GM19043 (cell line): Measurements from ENCODE around the gene UTS2.

Experiments used
- ATAC-seq: cut with Tn5 transposase; IDR thresholded peaks from one replicate; pipeline ENCODE4 v1.9.1; 2021; ENCODE audit warnings: low read depth; ENCODE audit not compliant: unreplicated experiment

The UTS2 gene

DNA sequence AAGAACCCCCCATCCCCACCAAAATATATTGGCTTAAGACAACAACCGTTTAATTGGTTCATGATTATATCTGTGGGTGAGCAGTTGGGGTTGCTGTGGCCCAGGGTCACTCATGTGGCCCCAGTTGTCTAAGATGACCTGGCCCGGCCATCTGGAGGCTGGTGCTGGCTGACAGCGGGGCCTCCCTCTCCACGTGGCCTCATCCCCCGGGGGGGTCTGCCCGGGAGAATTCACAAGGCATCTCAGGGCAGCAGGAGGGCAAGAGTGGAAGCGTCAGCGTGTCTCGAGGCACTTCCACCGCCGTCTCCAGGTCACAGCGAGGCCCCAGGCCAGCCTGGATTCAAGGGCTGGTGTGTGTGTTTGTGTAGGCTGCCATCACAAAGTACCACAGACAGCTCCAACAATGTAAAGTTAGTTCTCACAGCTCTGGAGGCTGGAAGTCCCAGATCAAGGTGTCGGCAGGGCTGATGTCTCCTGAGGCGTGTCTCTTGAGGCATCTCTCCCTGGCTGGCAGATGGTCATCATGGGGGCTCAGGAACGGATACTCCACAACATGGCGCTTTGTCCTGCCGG lies 11.0 kb upstream of the UTS2 start:
- ATAC-seq = no peak

DNA sequence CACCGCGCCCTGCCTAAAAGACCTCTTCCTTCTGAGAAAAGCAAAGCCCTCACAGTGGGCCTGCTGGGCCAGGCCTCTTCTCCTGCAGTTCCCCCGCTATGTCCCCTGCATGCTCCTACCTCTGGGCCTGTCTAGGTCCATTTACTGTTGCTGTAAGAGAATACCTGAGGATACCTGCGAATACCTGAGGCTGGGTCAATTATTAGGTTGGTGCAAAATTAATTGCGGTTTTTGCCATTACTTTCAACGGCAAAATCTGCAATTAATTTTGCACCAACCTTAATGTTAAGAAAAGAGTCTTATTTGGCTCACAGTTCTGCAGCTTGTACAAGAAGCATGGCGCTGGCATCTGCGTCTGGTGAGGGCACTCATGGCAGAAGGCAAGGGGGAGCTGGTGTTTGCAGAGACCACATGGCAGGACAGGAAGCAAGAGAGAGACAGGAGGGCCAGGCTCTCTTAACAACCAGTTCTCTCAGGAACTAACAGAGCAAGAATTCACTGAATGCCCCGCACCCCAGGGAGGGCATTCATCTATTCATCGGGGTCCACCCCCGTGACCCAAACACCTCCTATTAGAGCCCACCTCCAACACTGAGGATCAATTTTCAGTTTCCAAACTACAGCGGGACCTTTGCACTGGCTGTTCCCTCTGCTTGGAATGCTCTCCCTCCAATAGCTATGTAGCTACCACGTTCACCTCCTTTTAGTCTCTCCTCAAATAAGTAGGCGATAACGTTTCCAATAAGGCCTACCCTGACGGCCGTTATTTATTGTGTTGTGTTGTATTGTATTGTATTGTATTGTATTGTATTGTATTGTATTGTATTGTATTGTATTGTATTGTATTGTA lies 9.6 kb upstream of the UTS2 start:
- ATAC-seq = no peak

DNA sequence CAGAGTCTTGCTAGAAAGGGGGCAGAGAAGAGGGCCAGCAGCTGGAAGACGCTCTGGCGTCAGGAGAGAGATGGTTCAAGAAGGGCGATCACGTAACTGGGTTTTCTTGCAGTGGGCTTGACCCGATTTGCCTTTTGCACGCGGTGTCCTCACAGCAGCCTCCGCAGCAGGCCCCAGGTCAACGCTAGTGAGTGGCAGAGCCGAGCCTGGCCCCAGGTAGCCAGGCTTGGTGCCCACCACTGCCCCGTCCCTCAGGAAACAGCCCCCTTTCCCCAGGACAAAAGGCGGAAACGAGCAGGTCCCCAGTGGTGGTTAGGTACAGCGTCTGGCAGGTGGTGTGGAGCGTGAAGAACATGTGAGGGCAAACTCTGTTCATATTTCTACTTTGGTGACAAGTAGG lies 8.6 kb upstream of the UTS2 start:
- ATAC-seq = no peak

DNA sequence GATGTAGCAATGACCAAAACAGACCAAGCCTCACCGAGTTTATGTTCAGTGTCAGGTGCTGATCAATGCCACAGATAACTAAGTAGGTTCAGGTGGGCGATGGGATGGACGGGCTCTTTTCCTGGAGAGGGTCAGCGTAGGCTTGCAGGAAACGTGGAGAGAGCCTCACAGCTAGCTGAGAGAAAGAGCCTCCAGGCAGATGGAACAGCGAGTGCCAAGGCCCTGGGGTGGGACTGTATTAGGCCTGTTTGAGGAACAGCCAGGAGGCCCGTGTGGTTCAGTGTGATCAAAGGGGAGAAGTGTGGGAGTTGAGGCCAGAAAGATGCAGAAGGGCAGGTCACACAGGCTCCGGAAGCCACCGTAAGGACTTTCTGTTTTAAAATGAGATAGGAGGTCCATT lies 7.3 kb upstream of the UTS2 start:
- no peak for ATAC-seq

DNA sequence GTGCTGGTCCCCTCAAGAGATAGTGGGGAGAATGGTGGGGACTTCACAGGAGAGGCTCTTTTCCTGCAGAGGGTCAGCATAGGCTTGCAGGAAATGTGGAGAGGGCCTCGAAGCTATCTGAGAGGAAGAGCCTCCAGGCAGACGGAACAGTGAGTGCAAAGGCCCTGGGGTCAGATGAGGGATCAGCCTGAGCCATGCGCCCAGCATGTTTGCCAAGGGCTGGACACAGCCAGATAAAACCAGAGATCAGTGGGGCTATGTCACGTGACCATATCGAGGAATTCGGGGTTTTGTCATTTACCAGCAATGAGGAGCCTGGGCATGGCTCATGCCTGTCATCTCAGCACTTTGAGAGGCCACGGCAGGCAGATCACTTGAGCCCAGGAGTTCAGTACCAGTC lies 6.5 kb upstream of the UTS2 start:
- no peak for ATAC-seq

DNA sequence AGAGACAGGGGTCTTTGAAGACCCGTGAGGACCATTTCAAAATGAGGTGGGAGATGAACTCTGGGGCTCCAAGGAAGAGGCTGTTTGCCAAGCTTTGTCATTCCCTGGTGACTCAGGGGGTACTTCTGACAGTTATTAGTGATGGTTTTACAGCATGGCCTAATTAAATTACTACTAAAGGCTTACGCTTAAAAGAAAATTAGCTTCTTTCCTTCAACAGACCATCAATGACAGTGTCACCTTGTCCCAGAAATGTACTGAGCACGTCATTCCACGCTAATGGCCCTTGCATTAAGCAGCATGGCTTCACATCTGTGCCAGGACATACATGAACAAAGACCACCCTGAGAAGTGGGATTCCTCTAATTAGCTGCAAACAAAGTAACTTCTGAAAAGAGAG lies 5.1 kb upstream of the UTS2 start:
- no peak for ATAC-seq

DNA sequence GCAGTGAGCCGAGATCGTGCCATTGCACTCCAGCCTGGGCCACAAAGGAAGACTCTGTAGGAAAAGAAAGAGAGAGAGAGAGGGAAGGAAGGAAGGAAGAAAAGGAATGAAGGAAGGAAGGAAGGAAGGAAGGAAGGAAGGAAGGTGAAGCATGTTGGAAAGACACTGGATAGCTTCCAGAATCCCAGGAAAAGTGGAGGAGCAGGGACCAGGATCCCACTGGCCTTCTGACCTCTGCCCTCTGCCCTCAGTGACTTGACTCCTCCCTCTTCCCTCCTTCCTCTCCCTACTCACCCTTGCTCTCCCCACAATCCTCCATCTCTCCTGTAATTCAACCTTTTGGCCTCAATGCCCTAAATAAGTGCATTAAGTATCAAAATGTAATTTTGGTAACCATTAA lies 4.1 kb upstream of the UTS2 start:
- ATAC-seq = no peak

DNA sequence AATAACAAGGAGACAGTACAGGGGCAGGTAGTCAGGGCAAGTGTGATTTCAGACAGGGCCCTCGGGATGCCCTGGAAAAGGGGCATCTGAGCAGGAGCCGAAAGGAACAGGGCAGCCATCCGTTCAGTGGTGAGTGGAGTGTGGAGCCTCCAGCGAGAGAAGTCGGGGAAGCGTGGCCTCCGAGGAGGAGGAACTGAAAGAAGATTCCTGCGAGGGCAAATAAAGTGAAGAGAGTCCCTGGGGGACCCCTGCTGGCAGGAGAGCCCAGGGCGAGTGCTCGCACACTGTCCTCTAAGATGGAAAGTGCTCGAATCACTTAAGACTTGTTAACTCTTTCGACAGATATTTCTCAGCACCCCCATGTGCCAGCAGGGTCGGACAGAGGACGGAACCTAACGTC lies 3.5 kb upstream of the UTS2 start:
- ATAC-seq = no peak

DNA sequence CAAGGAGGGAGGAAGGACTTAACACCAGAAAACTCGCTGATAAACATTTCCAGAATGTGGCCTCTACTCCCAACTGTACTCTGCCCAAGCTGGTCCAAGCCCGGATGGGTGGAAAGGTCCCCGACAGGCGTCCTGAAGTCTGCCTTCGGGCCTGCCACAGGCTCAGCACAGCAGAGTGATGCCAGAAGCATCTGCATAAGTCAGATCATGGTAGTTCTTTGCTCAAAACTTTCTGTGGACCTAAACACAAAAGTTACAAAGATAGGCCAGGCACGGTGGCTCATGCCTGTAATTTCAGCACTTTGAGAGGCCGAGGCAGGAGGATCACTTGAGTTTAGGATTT lies 790 bp upstream of the UTS2 start:
- ATAC-seq = no peak

DNA sequence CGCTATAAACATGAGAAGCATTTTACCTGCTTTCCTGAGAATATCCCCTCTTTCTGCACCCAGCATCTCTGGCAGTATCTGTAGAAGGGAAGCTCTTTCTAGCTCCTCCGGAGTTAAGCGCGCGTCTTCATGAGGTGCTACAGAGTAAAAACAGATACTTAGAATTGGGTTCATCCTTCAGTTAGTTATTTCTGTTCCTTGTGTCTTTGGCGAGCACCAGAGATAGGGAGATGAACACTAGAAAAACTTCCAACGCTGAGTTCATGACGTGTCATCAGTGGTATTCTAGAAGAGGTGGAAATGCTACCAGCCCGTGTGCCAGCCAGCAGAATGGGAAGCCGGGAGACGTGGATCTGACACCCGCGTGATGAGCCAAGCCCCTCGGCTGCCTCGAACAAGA lies 2.1 kb downstream of the UTS2 start:
- no peak for ATAC-seq

DNA sequence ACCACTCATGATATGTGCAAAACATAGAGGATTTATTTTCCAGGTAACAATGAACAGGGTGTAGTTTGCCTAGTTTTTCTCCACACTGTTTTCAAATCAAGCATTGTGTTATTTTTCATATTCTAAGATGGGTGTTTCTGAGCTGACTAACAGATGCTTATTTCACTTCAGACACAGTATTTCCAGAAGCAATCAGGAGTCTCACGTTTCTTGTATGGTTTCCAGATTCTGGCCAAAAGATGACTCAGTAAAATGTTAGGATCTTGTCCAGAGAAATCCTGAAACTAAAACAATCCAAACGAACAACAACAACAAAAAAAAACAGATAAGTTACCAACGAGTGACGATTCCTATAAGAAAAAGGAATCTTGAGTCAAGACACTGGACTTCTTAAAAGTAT lies 5.3 kb downstream of the UTS2 start:
- ATAC-seq = no peak

DNA sequence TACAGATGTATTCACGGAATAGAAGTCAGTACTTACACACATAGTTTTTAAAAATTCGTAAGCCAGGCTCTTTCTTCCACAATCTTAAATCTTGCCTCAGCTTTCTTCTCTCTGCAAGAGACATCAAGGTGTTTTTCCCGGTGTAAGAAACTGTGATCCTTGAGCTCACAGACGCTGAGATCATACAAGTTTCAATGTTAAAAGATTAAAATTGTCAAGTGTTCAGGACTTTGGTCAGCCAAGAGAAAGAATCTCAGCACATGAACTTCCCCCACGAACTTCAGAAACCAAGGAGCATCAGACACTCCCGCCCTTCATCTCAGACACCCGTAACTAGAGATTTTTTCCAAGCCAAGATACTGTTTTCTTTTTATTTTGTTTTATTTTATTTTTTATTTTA lies 6.2 kb downstream of the UTS2 start:
- no peak for ATAC-seq

DNA sequence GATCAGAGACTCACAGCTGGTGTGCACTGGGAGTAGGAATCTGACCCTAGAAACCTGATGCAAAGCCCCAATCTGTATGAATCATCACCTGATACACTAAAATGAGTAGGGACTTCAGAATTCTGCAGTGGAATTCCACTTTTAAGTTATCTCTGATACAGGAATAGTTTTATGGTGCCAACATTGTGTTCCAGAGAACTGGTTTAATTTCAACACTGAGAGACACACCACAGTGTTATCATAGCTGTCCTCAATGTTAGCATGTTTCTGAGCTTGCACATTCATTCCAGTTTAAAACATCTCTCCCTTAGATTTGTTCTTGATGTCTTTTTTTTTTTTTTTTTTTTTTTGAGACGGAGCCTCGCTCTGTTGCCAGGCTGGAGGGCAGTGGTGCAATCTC lies 7.1 kb downstream of the UTS2 start:
- ATAC-seq = no peak

DNA sequence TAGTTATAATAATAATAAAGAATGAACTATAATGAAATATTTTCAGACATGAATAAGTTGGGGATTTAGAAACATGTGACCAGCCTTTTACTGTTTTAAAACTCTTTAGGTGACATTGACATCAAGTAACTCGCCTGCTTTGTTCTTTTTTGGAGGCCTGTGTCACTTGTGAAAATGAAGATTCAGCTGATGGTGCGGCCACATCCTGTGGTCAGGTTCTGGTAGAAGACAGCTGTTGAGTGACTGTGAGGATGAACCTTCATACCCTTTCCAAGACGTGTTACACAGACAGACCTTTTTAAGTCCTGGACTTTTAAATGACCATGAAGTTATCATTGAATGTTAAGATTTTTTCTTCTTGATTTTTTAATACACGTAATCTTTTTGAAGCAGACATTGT lies 10.3 kb downstream of the UTS2 start:
- ATAC-seq = no peak

DNA sequence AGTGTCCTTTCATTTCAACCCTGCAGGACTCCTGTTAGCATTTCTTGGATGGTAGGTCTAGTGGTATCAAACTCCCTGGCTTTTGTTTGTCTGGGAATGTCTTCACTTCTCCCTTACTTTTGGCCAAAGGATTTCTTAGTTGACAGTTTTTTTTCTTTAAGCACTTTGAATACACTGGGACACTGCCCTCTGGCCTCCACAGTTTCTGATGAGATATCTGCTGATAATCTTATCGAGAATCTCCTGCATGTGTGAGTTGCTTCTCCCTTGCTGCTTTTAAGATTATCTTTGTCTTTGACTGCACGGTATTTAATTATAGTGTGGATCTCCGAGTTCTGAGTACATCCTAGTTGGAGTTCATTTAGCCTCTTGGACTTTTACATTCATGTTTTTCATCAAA lies 13.3 kb downstream of the UTS2 start:
- no peak for ATAC-seq

DNA sequence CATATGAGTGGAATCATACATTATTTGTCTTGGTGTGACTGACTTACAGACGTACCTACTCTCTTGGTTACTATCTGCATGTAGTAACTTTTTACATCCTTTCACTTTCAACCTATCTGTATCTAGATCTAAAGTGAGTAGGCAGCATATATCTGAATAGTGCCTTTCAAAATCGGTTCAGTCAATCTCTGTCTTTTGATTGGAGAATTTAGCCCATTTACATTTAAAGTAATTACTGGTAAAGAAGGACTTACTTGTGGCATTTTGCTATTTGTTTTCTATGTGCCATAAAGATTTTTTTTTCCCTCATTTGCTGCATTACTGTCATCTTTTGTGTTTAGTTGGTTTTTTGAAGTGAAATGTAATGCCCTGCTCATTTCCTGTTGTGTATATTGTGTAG lies 14.2 kb downstream of the UTS2 start:
- ATAC-seq = no peak

DNA sequence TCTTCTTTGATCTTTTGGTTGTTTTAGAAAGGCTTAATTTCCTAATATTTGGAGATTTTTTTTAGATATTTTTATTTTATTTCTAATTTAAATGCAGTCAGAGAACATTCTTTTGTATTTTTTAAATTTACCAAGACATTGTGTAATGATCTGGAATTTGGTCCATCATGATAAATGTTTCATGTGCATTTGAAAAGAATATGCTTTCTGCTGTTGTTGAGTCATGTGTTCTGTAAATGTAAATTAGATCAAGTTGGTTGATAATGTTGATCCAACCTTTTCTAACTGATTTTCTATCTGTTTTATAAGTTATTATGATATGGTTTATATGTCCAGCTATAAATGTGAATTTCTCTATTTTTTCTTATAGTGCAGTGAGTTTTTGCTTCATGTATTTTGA lies 19.8 kb downstream of the UTS2 start:
- no peak for ATAC-seq

DNA sequence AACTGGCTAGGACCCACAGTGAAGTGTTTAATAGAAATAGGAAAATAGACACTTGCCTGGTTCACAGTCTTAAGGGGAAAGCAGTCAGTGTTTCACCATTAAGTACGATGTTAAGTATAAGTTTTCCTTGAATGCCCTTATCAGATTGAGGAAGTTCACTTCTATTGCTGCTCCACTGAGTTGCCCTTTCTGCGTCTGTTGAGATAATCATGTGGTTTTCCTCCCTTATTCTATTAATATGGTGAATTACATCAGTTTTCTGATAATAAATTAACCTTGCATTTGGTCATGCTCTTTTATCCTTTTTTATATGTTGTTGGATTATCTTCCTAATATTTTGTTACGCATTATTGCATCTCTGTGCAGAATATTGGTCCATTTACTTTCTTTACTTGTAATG lies 21.4 kb downstream of the UTS2 start:
- ATAC-seq = no peak

DNA sequence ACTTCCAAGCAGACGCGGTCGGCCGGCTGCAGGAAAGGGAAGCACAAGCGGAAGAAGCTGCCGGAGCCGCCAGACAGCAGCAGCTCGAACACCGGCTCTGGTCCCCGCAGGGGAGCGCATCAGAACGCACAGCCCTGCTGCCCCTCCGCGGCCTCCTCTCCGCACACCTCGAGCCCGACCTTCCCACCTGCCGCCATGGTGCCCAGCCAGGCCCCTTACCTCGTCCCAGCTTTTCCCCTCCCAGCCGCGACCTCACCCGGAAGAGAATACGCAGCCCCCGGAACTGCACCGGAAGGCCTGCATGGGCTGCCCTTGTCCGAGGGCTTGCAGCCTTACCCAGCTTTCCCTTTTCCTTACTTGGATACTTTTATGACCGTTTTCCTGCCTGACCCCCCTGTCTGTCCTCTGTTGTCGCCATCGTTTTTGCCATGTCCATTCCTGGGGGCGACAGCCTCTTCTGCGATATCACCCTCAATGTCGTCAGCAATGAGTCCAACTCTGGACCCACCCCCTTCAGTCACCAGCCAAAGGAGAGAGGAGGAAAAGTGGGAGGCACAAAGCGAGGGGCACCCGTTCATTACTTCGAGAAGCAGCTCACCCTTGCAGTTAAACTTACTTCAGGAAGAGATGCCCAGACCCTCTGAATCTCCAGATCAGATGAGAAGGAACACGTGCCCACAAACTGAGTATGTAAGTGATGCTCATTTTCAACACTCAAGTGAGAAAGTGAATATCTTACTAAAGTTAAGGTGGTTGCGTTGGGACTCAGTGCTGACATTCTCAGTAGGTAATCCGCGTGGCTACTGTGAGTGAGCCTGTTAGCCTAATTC lies 25.5 kb downstream of the UTS2 start:
- no peak for ATAC-seq

DNA sequence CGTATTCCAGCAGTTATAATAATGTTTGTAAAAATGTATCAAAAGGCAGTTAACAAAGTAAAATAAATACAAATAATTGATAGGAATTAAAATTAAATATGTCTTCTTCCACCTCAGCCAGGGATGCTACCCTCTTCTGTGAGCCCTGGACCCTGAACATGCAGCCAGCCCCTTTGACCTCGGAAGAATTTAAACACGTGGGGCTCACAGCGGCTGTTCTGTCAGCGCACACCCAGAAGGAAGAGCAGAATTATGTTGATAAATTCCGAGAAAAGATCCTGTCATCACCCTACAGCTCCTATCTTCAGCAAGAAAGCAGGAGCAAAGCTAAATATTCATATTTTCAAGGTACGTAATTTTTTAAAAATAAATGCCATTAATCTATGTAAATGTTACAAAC lies 26.5 kb downstream of the UTS2 start:
- no peak for ATAC-seq

DNA sequence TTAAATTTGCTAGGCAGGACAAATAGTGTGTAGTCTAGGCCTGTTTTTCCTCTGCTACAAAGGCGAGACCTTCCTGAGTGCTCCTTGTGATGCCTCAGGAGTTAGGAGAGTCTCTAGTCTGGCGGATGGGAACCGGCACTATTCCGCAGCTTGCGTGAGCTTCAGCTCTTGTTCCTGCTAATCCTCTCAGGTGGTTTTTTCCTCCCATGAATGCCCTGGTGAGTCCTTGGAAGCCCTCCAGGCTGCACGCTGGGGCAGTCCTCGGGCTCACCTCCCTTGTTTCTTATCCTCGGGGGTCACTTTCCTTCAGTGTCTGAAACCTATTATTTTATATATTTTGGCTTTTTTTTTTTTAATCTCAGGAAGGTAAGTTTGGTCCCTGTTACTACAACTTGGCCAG lies 28.2 kb downstream of the UTS2 start:
- no peak for ATAC-seq

DNA sequence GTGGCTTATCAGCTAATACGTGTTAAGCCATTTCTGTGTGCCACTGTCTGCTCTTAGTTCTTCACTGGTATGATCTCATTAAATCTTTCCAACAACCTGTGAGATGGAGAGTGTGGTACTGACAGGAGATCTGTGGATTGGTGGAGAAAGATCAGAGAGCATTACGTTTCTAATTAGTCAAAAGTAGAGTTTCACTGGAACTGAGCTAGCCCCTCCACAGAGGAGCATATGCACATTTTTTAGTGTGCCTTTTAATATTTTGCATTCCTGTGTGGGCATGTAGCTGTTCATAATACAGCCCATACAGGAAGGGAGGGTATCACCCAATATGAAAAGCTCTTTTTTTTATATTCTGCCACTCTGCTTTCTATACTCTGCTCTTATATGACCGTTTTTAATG lies 31.6 kb downstream of the UTS2 start:
- no peak for ATAC-seq
